Measurements from ENCODE around the gene ASIC5.

DNA sequence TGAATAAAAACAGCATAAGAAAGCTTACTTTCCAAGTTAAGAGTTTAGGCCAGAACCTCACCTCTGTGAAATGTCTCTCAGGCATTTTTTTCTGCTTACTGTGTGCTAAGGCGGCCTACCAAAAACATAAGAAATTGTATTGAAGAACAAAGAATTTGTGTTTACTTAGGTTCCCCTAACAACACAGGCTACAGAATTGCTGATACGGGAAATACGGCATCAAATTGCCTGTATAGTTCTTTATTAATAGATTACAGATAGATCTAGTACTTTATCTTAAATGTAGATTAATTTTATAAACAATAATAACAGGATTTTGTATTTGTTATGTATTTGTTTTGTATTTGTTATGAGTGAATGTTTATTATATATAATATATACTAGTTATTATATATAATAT lies 12.9 kb downstream of the ASIC5 start:
- TF ChIP-seq EZH2phosphoT487 (IDR thresholded peaks at IDR 0.05; ENCODE audit: borderline replicate concordance, low read depth, low read length), result no peak
- TF ChIP-seq, protein P1, sequence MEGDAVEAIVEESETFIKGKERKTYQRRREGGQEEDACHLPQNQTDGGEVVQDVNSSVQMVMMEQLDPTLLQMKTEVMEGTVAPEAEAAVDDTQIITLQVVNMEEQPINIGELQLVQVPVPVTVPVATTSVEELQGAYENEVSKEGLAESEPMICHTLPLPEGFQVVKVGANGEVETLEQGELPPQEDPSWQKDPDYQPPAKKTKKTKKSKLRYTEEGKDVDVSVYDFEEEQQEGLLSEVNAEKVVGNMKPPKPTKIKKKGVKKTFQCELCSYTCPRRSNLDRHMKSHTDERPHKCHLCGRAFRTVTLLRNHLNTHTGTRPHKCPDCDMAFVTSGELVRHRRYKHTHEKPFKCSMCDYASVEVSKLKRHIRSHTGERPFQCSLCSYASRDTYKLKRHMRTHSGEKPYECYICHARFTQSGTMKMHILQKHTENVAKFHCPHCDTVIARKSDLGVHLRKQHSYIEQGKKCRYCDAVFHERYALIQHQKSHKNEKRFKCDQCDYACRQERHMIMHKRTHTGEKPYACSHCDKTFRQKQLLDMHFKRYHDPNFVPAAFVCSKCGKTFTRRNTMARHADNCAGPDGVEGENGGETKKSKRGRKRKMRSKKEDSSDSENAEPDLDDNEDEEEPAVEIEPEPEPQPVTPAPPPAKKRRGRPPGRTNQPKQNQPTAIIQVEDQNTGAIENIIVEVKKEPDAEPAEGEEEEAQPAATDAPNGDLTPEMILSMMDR (conservative IDR thresholded peaks at IDR 0.05; ENCODE audit: low read length), result no peak

Measured in OCI-LY7 (cell line).